ENCODE results near the gene NCKAP5.

NCKAP5 gene

DNA sequence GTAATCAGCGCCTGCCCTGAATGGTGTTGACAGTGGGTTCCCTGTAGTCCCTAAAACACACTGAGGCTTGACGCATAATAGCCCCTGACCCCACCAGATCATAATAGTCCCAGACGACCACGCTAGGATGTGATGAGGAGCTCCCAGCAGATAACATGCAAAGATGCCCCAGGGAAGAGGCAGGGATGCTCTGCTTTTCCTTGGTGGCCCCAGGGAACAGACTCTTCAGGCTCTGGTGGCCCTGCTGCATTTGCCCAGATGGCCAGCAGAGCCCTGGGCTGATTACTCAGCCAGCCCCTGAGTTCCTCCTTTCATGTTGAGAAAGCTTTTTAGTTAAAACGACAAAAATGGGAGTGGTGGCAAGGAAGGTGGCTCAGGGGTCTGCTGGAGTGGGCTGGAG, 5.9 kb upstream of the NCKAP5 start:
- DNase-seq (ENCODE audit: low read depth in 2 of 2), result no peak

- DNase-seq (ENCODE audit: low read depth in 2 of 2), result no peak
Observed at GRCh38 chr2:133573491-133574162, 5.4 kb upstream of the NCKAP5 start.

DNA sequence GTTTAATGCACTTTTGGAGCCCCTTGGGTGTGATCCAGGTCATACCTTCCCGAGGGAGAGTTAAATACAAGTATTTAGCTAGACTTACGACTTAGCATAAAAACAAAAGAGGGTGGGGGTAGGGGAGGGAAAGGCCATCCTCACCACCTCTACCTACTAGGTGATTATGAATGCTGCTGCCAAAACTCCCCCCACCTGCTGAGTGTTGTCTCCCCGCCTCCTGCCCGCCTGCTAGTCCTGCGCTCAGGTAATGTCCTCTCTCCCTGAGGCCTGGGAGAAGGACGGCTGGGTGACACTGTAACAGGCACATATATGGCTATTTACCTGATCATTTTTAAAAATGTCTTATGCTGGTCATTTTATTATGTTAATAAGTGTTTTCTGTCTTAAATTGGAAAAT, 3.0 kb upstream of the NCKAP5 start:
- DNase-seq (ENCODE audit: low read depth in 2 of 2), result no peak

DNA sequence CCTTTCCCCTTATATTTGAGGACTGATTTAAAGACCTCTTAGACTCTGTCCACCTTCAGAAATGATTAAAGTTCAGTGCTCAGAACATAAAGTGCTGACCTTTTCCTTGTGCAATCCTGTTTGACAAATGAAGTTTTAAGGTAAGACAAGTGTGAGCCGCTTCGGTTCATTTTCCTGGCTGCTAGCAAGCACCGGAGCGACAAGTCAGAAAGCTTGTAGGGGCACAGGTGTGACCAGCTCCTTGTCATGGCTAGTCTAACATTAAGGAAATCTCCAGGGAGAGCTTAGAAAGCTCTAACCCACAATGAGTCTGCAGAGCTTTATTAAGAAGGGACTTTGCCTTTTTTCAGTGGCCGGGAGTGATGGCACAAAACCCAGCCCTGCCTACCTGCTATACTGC, 2.3 kb upstream of the NCKAP5 start:
- no peak for DNase-seq (ENCODE audit: low read depth in 2 of 2)

DNA sequence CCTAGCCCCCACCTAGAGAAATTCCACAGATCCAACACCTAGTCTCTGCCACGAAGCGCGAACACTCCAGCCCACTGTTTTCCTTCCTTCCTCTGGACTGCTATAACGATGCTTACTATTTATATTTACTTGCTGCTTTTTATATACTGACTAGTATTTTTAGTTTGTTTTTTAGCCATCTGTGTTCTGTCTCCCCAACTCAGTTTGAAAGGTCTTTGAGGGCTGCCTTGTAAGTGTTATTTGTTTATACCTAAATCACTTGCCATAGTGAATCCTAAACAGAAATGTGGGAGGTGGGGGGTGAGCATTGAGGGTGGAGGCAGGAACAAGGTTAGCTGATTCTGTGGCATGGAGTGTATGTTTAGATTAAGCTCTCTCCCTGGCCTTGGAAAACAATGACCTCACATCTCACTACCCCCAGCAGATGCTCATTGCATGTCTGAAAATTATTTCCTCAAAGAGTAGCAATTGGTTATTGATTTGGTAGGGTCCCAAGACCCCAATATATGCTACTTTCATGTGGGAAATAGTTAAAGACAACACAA, 1.1 kb upstream of the NCKAP5 start:
- no peak for DNase-seq (ENCODE audit: low read depth in 2 of 2)

DNA sequence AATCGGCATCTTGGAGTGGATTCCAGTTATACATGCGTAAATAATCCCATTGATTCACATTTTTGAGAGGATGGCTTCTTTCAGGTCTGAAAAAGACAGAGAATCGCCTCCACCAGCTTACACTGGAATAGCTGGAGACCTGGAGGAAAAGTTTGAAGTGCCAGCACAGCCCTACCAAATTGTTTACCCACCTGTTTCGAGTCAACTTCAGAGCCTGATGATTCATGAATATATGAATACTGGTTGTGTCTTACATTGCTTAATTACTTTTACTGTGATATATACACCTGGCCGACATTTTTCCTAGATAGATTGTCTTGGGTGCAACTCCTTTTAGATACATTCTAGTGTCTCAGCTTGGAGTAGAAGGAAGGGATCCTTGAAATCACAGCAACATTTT, 335 bp upstream of the NCKAP5 start:
- no peak for DNase-seq (ENCODE audit: low read depth in 2 of 2)

GRCh38 chr2:133562558-133562957, 5.7 kb downstream of the NCKAP5 start:
- DNase-seq (ENCODE audit: low read depth in 2 of 2), result no peak

- peak; percentile 44 to 55 for DNase-seq (ENCODE audit: low read depth in 2 of 2)
Observed at GRCh38 chr2:133561045-133561852, 7.0 kb downstream of the NCKAP5 start.

DNA sequence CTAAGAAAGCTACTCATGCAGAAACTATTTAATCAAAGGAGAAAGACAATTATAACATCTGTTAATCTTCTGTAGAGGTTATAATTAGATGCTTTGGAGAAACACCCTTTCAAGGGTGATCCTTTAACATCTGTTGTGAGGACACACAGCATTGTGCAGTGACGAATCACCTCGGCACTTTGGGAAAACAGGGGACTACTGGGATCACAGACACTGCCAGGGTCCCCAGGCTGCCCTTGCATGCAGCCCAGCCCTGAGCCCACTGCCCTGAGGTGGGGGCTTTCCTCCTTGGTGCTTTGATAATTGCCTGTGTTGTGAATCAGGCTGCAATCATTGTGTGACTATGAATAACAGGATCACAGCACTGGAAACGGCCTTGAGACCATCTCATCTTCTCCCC, 10.6 kb downstream of the NCKAP5 start:
- DNase-seq (ENCODE audit: low read depth in 2 of 2), result no peak

DNA sequence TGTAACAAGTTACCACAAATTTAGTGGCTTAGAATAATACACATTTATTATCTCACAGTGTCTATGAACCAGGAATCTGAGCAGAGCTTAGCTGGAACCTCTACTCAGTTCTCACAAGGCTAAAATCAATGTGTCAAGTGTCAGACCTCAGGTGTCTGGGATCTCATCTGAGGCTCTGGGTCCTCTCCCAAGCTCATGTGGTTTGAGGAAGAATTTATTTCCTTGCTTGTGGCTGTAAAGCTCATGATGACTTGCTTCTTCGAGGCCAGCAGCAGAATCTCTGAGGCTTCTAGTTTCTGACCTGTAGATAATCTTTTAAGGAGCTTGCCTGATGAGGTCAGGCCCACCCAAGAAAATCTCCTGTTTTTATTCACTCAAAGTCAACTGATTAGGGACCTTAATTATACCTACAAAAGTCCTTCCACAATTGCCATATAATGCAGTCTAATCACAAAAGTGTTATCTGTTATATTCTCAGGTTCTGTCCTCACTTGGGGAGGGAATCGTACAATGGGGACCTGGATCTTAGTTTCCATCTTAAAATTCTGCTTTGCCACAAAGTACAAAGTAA, 14.3 kb downstream of the NCKAP5 start:
- DNase-seq (ENCODE audit: low read depth in 2 of 2), result no peak

DNA sequence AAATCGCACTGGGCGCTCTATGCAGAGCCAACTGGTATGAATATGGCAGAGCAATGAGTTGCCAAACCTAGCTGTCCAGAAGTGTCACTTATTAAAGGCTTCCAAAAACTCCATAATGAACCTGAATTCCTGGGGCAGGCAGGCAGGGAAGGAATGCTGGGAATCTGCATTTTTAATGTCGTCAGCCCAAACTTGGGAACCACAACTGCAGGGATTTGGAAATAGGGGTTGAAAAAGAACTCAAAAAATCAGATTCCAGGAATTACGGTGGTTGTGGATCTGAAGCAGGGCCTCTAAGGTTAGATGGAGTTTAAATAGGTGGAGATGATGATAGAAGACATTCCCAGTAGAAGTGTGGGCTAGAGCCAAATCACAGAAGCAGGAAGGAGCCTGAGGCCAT, 15.0 kb downstream of the NCKAP5 start:
- no peak for DNase-seq (ENCODE audit: low read depth in 2 of 2)

DNA sequence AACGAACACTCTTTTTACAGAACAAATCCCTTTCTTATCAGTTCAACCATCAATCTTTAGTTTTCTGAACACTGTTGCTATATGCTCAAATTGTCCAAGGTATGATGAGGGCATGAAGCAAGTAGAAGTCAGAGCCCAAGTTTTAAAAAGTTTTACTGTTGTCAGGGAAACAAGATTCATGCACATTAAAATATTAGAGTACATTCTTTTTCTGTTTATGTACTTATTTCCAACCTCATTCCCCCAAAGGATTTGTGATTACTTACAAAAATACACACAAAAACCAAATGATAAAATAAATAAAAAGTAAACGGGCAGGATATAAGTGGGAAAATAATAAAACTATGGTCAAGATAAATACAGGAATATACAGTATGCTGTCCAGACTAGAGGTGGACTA, 15.4 kb downstream of the NCKAP5 start:
- DNase-seq (ENCODE audit: low read depth in 2 of 2), result no peak

DNA sequence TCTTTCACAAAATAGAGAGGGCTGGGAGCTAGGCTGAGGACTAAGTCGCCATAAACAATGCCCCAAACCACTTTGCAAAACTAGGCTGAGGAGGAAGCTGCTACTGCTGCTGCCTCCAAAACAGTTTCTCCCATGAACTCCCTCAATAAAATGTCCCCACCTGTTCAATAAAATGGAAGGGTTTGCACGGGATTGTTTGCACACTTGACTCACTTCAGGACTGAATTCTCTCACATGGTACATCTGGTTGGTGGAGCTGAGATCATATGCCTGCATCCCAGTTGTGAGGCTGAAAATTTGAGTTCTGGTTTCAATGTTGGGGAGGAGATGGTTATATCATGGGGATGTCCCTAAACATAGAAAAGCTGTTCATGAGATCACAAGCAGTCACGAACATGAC, 26.5 kb downstream of the NCKAP5 start:
- no peak for DNase-seq (ENCODE audit: low read depth in 2 of 2)

- DNase-seq (ENCODE audit: low read depth in 2 of 2), result no peak
Observed at GRCh38 chr2:133541376-133541775, 26.9 kb downstream of the NCKAP5 start.

DNA sequence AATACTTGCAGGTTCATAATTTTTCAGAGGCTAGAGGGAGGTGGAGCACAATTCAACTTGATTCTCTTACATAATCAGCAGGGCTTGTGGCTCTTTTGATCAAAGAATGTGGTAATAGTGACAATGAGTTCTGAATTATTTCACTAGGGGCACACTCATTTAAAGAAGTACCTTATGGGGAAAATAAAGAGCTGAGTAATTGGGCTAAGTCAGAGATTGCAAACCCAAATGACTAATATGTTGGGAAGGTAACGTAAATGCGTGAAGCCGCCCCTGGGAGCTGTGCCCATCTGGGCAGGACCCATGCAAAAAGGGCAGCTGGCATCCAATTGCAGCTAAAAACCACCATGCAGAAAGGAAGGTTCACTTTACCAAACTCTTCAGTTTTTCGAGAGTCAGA, 35.3 kb downstream of the NCKAP5 start:
- no peak for DNase-seq (ENCODE audit: low read depth in 2 of 2)

DNA sequence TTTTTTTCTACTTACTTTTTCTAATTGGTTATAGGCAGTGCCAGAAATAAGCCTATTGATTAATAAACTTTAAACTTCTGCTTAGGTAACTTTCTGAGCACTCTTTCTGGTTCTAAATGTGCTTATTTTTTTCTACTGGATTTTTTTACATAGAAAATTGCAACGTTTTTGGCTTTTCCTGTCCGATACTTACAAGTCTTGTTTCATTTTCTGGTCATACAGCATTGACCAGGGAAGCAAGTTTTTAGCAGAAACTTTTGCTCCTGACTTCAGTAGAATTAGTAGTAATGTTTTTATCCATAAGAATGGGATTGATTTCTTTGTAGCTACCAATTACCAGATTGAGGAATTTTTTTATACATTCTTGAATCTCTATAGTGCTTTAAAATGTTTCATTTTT, 36.9 kb downstream of the NCKAP5 start:
- DNase-seq (ENCODE audit: low read depth in 2 of 2), result no peak

DNA sequence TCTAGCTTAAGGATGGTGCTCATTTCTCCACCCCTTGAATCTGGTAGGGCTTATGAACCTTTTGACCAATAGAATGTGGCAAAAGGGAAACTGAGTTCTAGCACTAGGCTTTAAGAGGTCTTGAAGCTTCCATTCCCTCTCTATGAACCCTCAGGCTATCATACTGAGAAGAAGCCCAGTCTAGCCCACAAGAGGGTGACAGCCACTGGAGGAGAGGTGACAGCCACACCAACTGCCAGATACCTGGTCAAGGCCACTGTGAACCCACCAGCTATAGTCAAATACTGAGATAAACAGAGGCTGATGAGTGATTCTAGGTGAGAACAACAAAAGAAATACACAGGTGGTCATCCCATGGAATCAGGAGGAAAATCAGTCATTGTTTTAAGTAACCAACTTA, 37.6 kb downstream of the NCKAP5 start:
- no peak for DNase-seq (ENCODE audit: low read depth in 2 of 2)

DNA sequence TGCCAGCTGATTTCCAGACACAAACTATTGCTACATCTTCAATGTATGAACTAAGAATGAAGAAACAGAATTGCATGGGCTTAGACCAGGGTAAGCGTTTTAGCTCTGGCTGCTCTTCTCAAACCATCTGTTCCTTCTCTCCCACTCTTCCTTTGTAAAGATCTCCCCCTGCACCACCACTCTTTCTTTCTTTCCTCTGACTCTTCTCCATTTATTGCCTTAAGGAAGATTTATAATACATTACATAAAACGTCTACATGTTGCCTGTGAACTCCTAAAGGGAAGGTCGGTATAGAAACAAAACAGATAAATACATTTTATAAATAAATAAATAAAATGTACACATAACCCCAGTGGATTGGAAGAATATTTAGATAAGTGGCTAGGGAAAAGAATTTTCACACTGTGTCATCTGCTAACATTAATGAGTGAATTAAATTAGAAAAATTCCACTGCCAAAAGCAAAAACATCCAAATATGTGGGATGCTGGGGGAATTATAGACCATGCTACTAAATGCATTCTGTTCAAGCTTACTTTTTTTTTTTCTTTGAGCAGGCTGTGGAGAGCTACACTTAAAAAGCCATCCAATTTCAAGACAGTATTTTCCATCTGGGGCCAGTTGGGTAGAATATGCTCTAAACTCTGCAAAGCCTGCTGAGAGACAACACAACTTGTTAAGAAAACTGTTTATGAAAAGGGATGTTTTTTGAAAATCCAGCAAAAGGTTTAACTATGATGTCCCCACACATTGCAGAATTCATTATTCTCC, 41.5 kb downstream of the NCKAP5 start:
- DNase-seq (ENCODE audit: low read depth in 2 of 2), result no peak

DNA sequence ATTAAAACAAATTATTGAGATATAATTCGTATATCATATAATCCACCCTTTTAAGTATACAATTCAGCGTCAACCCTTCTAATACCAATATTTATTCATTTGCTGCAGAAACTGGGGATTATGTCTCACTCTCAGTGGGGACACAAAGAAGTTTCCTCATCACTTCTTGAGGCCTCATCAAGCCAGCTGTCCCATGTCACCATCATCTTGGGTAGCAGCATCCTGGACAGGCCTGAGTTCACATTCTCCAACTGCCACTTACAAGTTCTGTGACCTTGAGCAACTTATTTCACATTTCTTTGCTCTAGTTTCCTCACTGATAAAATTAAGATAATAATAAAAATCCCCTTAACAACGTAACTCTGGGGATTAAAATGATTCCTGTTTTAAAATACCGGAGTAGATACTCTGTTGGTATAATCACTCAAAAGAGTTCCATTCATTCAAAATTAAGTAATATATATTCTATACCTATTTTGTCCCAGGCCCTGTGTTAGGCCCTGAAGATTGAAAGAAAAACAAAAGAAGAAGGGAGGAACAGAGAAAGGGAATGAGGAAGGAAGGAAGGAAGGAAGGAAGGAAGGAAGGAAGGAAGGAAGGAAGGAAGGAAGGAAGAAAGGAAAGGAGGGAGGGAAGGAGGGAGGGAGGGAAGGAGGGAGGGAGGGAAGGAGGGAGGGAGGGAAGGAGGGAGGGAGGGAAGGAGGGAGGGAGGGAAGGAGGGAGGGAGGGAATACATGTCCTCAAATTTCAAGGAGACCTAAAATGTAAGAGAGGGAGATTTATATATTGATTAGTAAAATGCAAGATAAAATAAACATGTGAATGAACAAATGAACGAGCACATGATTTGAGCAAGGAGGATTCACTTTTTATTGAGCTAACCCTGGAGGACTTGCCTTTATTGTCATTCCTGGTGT, 42.4 kb downstream of the NCKAP5 start:
- DNase-seq (ENCODE audit: low read depth in 2 of 2), result no peak

DNA sequence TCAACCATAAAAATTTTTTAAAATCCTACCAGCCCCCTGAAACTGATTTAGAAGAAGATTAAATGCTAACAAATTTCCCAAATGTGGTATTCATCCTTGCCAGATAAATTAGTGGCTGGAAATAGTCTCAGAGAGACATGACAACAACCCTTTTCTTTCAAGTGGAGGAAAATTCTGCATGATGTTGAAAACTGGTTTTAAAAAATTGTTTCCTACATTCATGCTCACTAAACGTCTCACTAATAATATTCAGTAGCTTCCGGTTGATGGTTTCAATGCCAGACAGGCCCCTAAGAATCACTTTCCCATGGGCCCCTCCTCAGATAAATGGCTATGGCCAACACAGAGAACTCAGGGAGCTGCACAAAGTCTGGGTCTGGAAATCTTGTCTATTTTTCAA, 43.2 kb downstream of the NCKAP5 start:
- DNase-seq (ENCODE audit: low read depth in 2 of 2), result no peak

DNA sequence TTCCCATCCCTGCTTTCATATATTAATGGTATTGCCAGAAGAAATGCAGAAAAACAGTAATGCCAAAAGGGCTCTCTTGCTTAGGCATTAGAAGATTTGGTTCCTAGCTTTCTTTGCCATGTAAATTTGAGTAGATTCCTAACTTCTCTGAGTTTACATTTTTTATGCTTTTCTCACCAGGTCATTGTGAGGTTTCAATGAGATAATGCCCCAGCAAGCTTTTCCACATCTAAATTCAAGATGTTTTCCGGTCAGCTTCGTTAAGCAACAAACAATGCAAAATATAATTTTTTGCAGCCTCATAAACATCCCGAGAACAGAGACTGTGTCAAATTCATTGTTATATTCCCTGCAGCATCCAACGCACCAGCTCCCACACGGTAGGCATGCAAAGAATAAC, 44.9 kb downstream of the NCKAP5 start:
- no peak for DNase-seq (ENCODE audit: low read depth in 2 of 2)

Measured in fibroblast of skin of left biceps (primary cell).